ENCODE results near the gene GOT1.

GOT1 gene

GRCh38 chr10:99360934-99361333 lies 69.5 kb downstream of the GOT1 start:
- DNase-seq (ENCODE audit: low read depth in 2 of 2): no peak

- no peak for DNase-seq (ENCODE audit: low read depth in 2 of 2)
Measured at GRCh38 chr10:99358101-99358500, 72.3 kb downstream of the GOT1 start.

GRCh38 chr10:99357691-99358090 lies 72.7 kb downstream of the GOT1 start:
- no peak for DNase-seq (ENCODE audit: low read depth in 2 of 2)

GRCh38 chr10:99353182-99353581 lies 77.2 kb downstream of the GOT1 start:
- no peak for DNase-seq (ENCODE audit: low read depth in 2 of 2)

DNA sequence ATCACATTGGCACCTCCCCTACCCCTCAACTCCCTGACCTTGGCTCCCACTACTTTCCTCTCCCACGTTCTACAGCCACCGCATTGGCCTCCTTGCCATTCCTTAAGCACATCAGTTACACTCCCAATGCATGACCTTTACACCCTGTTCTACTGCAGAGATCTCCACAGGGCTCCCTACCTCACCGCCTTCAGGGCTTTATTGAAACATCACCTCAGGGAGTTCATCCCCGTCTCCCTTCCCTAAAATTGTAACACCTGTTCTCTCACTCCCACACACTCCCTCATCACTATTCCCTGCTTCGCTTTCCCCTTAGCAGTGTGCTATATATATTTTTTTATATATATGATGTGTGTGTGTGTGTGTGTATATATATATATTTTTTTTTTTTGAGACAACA lies 82.8 kb downstream of the GOT1 start:
- DNase-seq (ENCODE audit: low read depth in 2 of 2): no peak
